Endometrial microvascular endothelial cells (primary cell): ENCODE data around the gene CAPZB. TPM values are rescaled to one million over a fixed set of nuclear protein-coding genes. Genes with fewer than 3 reads are reported as not detected.

ENCODE experiments used
- in situ Hi-C: cut with HindIII; loops from 2 replicates; pipeline ENCODE4 v1.10.0; 2017; ENCODE audit warnings: low sequenced_read_pairs, low pct_unique_long_range_greater_than_20kb; ENCODE audit errors: inconsistent ontology term
- total RNA-seq: library from RNA; depleted of rRNA; stranded (reverse); fragments of >200 nt; gene quantifications from one replicate; pipeline ENCODE4 v1.2.3, GENCODE V29; 2015; ENCODE audit errors: inconsistent ontology term

The CAPZB gene
- total RNA-seq, 1 donor from 2014 or later, result 146 TPM

DNA sequence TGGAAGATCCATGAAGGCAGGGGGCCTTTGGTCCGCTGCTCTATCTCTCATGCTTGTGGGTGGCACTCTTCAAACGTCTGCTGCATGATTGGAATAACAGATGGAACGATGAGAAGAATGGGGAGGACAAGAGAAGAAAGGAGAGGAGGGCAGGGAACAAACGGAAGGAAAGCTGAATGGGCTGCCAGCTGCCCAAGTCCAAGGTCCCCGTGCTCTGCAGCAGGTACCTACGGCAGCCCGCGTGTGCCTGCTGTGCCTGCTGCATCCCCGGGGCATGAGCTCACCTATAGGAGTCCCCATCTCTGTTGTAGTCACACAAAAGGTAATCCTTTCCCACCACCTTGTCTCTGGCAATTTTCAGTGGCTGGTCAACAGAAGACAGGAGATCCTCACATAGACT, 100.1 kb downstream of the CAPZB start:
- in situ Hi-C loops, result no loop called here

DNA sequence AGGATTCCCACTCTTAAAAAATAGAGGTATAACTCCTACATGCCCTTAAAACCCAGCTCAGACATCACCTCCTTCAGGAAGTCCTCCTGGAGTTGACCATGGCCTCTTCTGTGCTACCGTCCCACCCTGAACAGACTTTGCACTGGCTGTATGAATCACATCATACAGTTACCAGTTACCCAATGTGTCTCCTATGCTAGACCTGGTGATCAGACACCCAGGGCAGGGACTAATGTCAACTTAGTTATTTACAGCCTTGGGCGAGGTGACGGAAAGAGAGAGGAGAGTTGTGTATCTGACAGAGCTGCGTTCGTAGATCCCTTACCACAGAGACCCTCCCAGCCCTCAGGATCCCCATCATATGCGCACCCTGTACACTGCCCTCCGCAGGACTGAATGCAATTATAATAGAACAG, 100.6 kb downstream of the CAPZB start:
- in situ Hi-C loops, result no loop called here

DNA sequence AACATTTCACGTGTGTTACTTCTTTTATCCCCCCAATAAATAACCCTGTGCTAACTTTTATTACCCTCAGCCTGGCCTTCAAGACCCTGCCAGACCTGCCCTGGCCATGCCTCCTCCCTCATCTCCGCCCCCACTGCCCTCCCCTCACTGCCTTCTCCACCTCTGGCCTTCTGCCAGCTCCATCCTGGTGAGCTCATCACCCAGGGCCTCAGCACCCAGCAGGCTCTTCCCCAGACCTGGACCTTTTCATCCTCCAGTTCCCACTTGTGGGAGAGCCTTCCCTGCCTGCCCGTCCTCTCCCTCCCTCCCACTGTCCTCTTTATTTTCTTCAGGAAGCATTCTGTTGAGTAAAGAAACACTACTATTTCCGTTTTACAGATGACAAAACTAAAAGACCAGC, 101.2 kb downstream of the CAPZB start:
- in situ Hi-C loops, result no loop called here

GRCh38 chr1:19382222-19382621, 103.1 kb downstream of the CAPZB start:
- in situ Hi-C loops, result no loop called here

GRCh38 chr1:19381261-19381660, 104.1 kb downstream of the CAPZB start:
- in situ Hi-C loops, result no loop called here

DNA sequence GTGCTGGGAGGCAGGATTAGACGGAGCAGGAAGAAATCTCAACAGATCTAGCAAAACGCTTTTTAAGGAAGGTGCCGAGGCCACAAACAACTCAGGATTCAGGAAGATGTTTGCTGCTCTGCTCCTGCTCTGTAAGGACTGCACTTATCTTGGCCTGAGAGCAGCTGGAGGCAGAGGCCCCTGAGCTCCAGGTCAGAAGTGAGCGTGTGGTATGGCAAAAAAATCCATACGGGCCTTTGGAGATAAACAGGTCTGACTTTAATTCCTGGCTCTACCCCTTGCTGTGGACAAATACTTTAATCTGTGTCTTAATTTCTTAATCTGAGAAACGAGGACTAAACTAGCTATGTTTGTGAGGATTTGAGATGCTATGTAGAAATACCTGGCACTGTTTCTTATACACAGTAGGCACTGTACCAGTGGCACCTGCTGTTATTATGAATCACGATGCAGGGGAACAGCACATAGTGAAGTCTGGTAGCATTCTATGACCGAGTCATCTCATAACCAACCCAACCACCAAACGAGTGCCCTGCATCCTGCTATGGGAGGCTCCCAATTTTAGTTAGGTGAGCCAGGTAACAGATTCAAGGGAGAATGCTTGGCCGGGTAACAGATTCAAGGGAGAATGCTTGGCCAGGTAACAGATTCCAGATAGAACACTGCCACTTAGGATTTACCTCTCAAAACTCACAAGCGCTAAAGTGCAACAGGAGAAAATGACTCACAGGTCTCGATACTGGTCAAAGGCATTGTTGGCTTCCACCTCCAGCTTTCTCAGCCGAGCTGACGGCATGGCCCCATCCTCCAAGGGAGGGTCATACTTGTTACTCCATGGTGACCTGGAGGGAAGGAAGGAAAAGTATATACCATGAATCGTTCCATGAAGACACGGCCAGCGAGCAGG, 107.3 kb downstream of the CAPZB start:
- in situ Hi-C loops, result no loop called here

GRCh38 chr1:19376428-19377372, 108.6 kb downstream of the CAPZB start:
- in situ Hi-C loops, result no loop called here

- in situ Hi-C loops, result no loop called here
Measured at GRCh38 chr1:19375631-19376400, 109.5 kb downstream of the CAPZB start.

DNA sequence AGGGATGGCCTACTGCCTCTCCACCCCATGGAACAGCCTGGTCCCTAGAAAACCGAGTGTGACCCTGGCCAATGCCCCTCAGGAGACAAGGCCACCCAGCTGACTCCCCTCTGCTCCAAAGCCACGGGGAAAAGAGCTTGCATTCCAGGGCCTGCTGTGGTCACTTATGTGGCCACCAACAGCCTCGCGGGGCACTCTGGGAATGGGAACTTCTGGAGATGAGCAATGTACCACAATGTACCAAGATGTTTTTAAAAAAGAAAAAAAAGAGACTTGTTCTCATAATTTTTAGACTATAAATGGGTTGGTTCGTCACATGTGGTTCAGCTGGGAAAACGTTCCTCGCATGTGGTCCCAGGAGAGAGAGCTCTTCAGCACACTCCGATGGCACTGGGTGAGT, 110.4 kb downstream of the CAPZB start:
- in situ Hi-C loops, result no loop called here

DNA sequence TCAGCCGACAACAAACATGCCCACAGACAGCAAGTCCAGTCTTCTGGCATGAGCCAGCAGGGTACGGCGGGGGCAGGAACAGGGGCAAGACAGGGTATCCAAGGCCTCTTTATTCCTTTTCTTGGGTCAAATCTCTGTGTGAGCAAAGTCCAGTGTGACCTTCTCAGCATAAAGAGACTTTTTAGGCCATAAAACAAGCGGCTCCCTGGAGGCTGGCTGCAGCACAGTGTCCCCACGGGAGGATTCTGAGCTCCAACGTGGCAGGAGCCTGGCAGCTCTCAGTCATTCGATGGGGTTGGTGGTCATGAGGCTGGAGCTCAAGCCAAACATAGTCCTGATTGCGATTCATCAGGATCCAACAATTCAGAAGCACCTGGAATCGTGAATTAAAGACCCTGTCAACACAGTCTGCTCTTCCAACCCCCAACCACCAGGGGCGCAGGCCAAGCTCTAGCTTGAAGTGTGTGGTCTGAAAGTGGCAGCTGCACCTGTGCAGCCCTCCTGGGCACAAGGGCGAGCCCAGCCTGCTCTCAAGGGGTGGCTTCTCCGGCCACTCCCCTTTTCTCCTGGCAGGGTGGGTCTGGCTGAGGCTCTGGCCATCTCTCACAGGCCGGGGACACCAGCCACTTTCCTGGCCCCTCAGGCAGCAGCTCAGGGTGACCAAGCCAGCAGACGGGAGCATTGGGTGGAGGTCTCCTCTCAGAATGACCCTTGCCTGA, 111.1 kb downstream of the CAPZB start:
- in situ Hi-C loops, result no loop called here

DNA sequence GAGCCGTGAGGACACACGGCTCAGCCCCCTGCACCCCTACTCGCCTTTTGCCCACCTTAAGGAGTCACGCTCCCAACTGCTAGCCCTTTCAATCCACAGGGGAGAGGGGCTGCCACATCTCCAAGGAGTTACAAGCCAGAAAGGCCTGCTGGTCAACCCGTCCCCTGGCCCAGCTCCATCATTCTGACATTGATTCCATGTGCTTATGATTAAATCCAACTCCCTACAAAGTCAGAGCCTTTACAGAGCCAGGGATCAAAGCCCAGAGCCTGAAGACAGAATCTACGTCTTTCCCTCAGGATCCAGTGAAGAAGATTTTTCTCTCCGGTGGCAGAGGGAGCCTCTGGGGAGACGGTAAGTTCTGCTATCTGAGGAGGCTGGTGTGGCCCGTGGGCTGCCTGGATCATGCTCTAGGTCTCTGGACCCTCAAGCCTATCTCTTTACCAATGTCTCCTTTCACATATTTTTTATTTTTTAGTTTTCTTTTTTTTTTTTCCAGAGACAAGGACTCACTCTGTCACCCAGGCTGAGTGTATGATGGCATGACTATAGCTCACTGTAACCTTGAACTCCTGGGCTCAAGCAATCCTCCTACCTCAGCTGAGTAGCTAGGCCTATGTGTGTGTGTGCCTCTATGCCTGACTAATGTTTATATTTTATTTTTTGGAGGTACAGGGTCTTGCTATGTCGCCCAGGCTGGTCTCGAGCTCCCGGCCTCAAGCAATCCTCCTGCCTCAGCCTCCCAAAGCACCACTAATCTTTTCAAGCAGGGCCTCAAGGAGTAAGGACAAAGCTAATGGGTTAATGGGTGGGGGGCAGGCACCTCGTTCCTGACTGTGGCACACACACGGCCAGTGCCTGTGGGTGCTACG, 111.9 kb downstream of the CAPZB start:
- in situ Hi-C loops, result no loop called here

- in situ Hi-C loops, result no loop called here
Measured at GRCh38 chr1:19372602-19373001, 112.7 kb downstream of the CAPZB start.

- in situ Hi-C loops, result no loop called here
Measured at GRCh38 chr1:19372136-19372514, 113.2 kb downstream of the CAPZB start.

GRCh38 chr1:19371226-19372135, 113.9 kb downstream of the CAPZB start:
- in situ Hi-C loops, result no loop called here

DNA sequence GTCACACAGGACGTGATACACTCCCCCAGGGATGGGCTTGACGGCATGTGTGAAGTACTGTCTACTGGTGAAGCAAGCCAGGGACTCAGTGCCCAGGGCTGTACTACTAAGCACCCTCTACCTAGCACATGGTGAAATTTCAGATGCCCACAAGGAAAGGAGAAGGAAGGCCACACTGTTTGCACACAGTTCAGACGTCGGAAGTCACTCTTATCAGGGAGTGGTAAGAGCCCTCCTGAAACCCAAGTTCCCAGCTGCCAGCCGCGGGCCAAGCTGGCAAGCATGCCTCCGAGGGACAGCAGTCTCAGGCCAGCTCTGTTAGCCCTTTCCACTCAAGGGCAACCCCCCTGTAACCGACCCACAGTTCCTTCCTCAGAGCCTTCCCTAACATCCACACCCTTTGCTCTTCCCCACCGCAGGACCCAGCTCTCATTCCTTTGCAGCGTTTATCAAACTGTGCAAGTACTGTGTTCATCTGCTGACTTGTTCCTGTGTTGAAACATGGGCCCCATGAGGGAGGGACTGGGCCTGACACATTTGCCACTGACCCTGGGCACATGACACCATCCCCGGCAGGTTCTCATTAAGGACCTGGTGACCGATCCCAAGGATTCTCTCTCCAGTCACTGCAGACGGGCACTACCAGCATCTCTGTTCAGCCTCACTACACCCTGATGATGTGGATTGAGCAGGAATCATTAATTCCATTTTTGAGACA, 114.7 kb downstream of the CAPZB start:
- in situ Hi-C loops, result no loop called here
